ENCODE data around the gene TPCN1. TPM values are rescaled to one million over a fixed set of nuclear protein-coding genes. Genes with fewer than 3 reads are reported as not detected.
A peak's percentile ranks its signal among the peaks of the same experiment; 100 is the strongest.

TPCN1 gene
- total RNA-seq, 1 donor from 2014 or later, result 27.9 TPM

GRCh38 chr12:113185180-113186032 is 35.9 kb upstream of the TPCN1 start, which contains the start of the genes DDX54 and RITA1:
Gene DDX54 (minus strand): TSS chr12:113185478. CDS start chr12:113185451, 27 bp downstream.
Gene RITA1 (plus strand): TSS chr12:113185721. CDS start chr12:113186747, 1,026 bp downstream.
- H2AFZ ChIP-seq (ENCODE audit: low read depth, low read length), result peak within 1 kb of the TSS; percentile 92

GRCh38 chr12:113186033-113186365 is 35.3 kb upstream of the TPCN1 start:
- peaks cover 67% of the 10 kb centered on the region for H3K79me2 ChIP-seq (ENCODE audit: insufficient read depth, low read length)
- peak overlapping the region; percentile 92 for H2AFZ ChIP-seq (ENCODE audit: low read depth, low read length)
- no peak for FAIRE-seq

More at GRCh38 chr12:113185180-113186032, 35.9 kb upstream of the TPCN1 start, which contains the start of the genes DDX54 and RITA1:
- peak within 1 kb of the TSS; percentile 98 for H3K9ac ChIP-seq (ENCODE audit: low read length)
- TF ChIP-seq CTCF (IDR thresholded peaks at IDR 0.05; ENCODE audit: insufficient read depth, low read depth, low read length) (no peak), EZH2 (IDR thresholded peaks at IDR 0.05; ENCODE audit: insufficient read depth, low read length) (no peak)
- Mint-ChIP-seq H3K27ac (ENCODE audit: unreplicated experiment) (peak within 1 kb of the TSS; percentile 95), H3K27me3 (ENCODE audit: low read depth, unreplicated experiment) (no peaks in the 10 kb centered on the region), H3K4me3 (ENCODE audit: unreplicated experiment) (peak within 1 kb of the TSS; percentile 91), H3K36me3 (ENCODE audit: low read depth, unreplicated experiment) (peaks cover 7% of the 10 kb centered on the region), H3K4me1 (ENCODE audit: low read depth, unreplicated experiment) (peaks cover 6% of the 10 kb centered on the region), H3K9me3 (ENCODE audit: unreplicated experiment) (no peaks in the 10 kb centered on the region)
- FAIRE-seq (no peak), DNase-seq (ENCODE audit: low read depth) (peak; percentile 57)
- H3K4me1 ChIP-seq (ENCODE audit: insufficient read depth, low read length), result peaks cover 6% of the 10 kb centered on the region
- H3K79me2 ChIP-seq (ENCODE audit: insufficient read depth, low read length), result peaks cover 73% of the 10 kb centered on the region
- H3K9me3 ChIP-seq (ENCODE audit: insufficient read depth, low read depth, low read length), result no peaks in the 10 kb centered on the region
- peaks cover 19% of the 10 kb centered on the region for H4K20me1 ChIP-seq (ENCODE audit: insufficient read depth, low read length)
- no peaks in the 10 kb centered on the region for H3K27me3 ChIP-seq (ENCODE audit: insufficient read depth, low read length)
- peak within 1 kb of the TSS; percentile 85 for H3K4me2 ChIP-seq (ENCODE audit: low read length)
- peaks cover 7% of the 10 kb centered on the region for H3K36me3 ChIP-seq (ENCODE audit: insufficient read depth, low read length)
- H3K4me3 ChIP-seq (ENCODE audit: insufficient read depth, low read depth, low read length), result peak within 1 kb of the TSS; percentile 86
- H3K27ac ChIP-seq (ENCODE audit: low read depth, low read length), result peak within 1 kb of the TSS; percentile 97

More at GRCh38 chr12:113186033-113186365, 35.3 kb upstream of the TPCN1 start:
- Mint-ChIP-seq H3K27ac (ENCODE audit: unreplicated experiment) (peak overlapping the region; percentile 29), H3K36me3 (ENCODE audit: low read depth, unreplicated experiment) (peaks cover 12% of the 10 kb centered on the region), H3K4me1 (ENCODE audit: low read depth, unreplicated experiment) (peaks cover 6% of the 10 kb centered on the region), H3K9me3 (ENCODE audit: unreplicated experiment) (no peaks in the 10 kb centered on the region), H3K4me3 (ENCODE audit: unreplicated experiment) (peak overlapping the region; percentile 91), H3K27me3 (ENCODE audit: low read depth, unreplicated experiment) (no peaks in the 10 kb centered on the region)
- TF ChIP-seq CTCF (IDR thresholded peaks at IDR 0.05; ENCODE audit: insufficient read depth, low read depth, low read length), result no peak
- TF ChIP-seq EZH2 (IDR thresholded peaks at IDR 0.05; ENCODE audit: insufficient read depth, low read length), result no peak
- peak overlapping the region; percentile 98 for H3K9ac ChIP-seq (ENCODE audit: low read length)
- peaks cover 6% of the 10 kb centered on the region for H3K4me1 ChIP-seq (ENCODE audit: insufficient read depth, low read length)
- DNase-seq (ENCODE audit: low read depth), result no peak
- H3K9me3 ChIP-seq (ENCODE audit: insufficient read depth, low read depth, low read length), result no peaks in the 10 kb centered on the region
- H3K4me3 ChIP-seq (ENCODE audit: insufficient read depth, low read depth, low read length), result peak overlapping the region; percentile 86
- H3K4me2 ChIP-seq (ENCODE audit: low read length), result peak overlapping the region; percentile 85
- peaks cover 13% of the 10 kb centered on the region for H4K20me1 ChIP-seq (ENCODE audit: insufficient read depth, low read length)
- peaks cover 3% of the 10 kb centered on the region for H3K36me3 ChIP-seq (ENCODE audit: insufficient read depth, low read length)
- peak overlapping the region; percentile 97 for H3K27ac ChIP-seq (ENCODE audit: low read depth, low read length)
- H3K27me3 ChIP-seq (ENCODE audit: insufficient read depth, low read length), result no peaks in the 10 kb centered on the region
